ENCODE measurements around the gene DNM3.

GRCh38 chr1:172406968-172407367 lies 565.7 kb downstream of the DNM3 start:
- TF ChIP-seq, protein P1, sequence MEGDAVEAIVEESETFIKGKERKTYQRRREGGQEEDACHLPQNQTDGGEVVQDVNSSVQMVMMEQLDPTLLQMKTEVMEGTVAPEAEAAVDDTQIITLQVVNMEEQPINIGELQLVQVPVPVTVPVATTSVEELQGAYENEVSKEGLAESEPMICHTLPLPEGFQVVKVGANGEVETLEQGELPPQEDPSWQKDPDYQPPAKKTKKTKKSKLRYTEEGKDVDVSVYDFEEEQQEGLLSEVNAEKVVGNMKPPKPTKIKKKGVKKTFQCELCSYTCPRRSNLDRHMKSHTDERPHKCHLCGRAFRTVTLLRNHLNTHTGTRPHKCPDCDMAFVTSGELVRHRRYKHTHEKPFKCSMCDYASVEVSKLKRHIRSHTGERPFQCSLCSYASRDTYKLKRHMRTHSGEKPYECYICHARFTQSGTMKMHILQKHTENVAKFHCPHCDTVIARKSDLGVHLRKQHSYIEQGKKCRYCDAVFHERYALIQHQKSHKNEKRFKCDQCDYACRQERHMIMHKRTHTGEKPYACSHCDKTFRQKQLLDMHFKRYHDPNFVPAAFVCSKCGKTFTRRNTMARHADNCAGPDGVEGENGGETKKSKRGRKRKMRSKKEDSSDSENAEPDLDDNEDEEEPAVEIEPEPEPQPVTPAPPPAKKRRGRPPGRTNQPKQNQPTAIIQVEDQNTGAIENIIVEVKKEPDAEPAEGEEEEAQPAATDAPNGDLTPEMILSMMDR (IDR thresholded peaks at IDR 0.05), result no peak
- no peak for TF ChIP-seq POLR2A (IDR thresholded peaks at IDR 0.05)

Data from lower leg skin (tissue), 3 donors.